ENCODE results near the gene INTU. TPM values are rescaled to one million over a fixed set of nuclear protein-coding genes. Genes with fewer than 3 reads are reported as not detected.

INTU gene
- total RNA-seq, 1 experiment from 2014 or later: 1.1 TPM

- CTCF ChIA-PET: no interaction called here
- TF ChIP-seq EZH2 (IDR thresholded peaks at IDR 0.05; ENCODE audit: low read length, unreplicated experiment): no peak
- no peak for TF ChIP-seq EZH2phosphoT487 (IDR thresholded peaks at IDR 0.05; ENCODE audit: borderline replicate concordance, low read length)
- no peak for TF ChIP-seq CTCF (conservative IDR thresholded peaks at IDR 0.05; ENCODE audit: low read depth, low read length)
- intact Hi-C loops (cut with micrococcal nuclease): no loop called here
- Histone ChIP-seq H3K27me3 (ENCODE audit: low read length) (no peaks in the 10 kb centered on the region), H3F3A (ENCODE audit: low read length, unreplicated experiment) (no peaks in the 10 kb centered on the region), H3K9me2 (replicated peaks; ENCODE audit: low read length) (no peaks in the 10 kb centered on the region), H3K27ac (ENCODE audit: low read length) (no peak overlapping the region), H3K4me1 (ENCODE audit: insufficient read depth, low read length) (no peaks in the 10 kb centered on the region), H3K4me2 (ENCODE audit: low read length) (no peak overlapping the region), H3K79me2 (ENCODE audit: low read length) (no peaks in the 10 kb centered on the region), H3K9ac (ENCODE audit: low read length) (no peak overlapping the region), H4K20me1 (ENCODE audit: low read length) (no peaks in the 10 kb centered on the region), H3K4me3 (ENCODE audit: low read length) (no peak overlapping the region), H3K36me3 (ENCODE audit: low read depth, low read length) (no peaks in the 10 kb centered on the region), H2AFZ (ENCODE audit: low read length) (no peak overlapping the region), H3K9me3 (ENCODE audit: low read length) (no peaks in the 10 kb centered on the region)
- POLR2A ChIA-PET (ENCODE audit: unreplicated experiment): no interaction called here
- no TSS peak for BruUV-seq (replicated peaks)
- ATAC-seq (no peak), DNase-seq (no peak)
Observed at GRCh38 chr4:127618427-127618826, 14.3 kb upstream of the INTU start.

GRCh38 chr4:127622621-127622920 lies 10.2 kb upstream of the INTU start:
- ATAC-seq (no peak), DNase-seq (no peak)
- Histone ChIP-seq H3K4me1 (ENCODE audit: insufficient read depth, low read length) (no peaks in the 10 kb centered on the region), H3K4me3 (ENCODE audit: low read length) (no peak overlapping the region), H3K36me3 (ENCODE audit: low read depth, low read length) (no peaks in the 10 kb centered on the region), H3K9me3 (ENCODE audit: low read length) (no peaks in the 10 kb centered on the region), H3K9me2 (replicated peaks; ENCODE audit: low read length) (no peaks in the 10 kb centered on the region), H3K27ac (ENCODE audit: low read length) (no peak overlapping the region), H3K4me2 (ENCODE audit: low read length) (no peak overlapping the region), H3K27me3 (ENCODE audit: low read length) (no peaks in the 10 kb centered on the region), H3K79me2 (ENCODE audit: low read length) (no peaks in the 10 kb centered on the region), H4K20me1 (ENCODE audit: low read length) (no peaks in the 10 kb centered on the region), H2AFZ (ENCODE audit: low read length) (no peak overlapping the region), H3F3A (ENCODE audit: low read length, unreplicated experiment) (no peaks in the 10 kb centered on the region), H3K9ac (ENCODE audit: low read length) (no peak overlapping the region)
- intact Hi-C loops (cut with micrococcal nuclease): no loop called here
- ChIA-PET POLR2A (ENCODE audit: unreplicated experiment) (no interaction called here), CTCF (no interaction called here)
- no TSS peak for BruUV-seq (replicated peaks)
- TF ChIP-seq EZH2 (IDR thresholded peaks at IDR 0.05; ENCODE audit: low read length, unreplicated experiment) (no peak), CTCF (conservative IDR thresholded peaks at IDR 0.05; ENCODE audit: low read depth, low read length) (no peak), EZH2phosphoT487 (IDR thresholded peaks at IDR 0.05; ENCODE audit: borderline replicate concordance, low read length) (no peak)

GRCh38 chr4:127622921-127623796 lies 9.6 kb upstream of the INTU start:
- no peaks in the 10 kb centered on the region for H4K20me1 ChIP-seq (ENCODE audit: low read length)
- no peak for DNase-seq
- no peaks in the 10 kb centered on the region for H3F3A ChIP-seq (ENCODE audit: low read length, unreplicated experiment)
- BruUV-seq (replicated peaks): no TSS peak
- H3K9me2 ChIP-seq (replicated peaks; ENCODE audit: low read length): no peaks in the 10 kb centered on the region
- H3K9ac ChIP-seq (ENCODE audit: low read length): no peak overlapping the region
- no peaks in the 10 kb centered on the region for H3K9me3 ChIP-seq (ENCODE audit: low read length)
- H2AFZ ChIP-seq (ENCODE audit: low read length): no peak overlapping the region
- TF ChIP-seq CTCF (conservative IDR thresholded peaks at IDR 0.05; ENCODE audit: low read depth, low read length) (no peak), EZH2phosphoT487 (IDR thresholded peaks at IDR 0.05; ENCODE audit: borderline replicate concordance, low read length) (no peak)
- ATAC-seq: no peak
- no peak overlapping the region for H3K4me2 ChIP-seq (ENCODE audit: low read length)
- intact Hi-C loops (cut with micrococcal nuclease): no loop called here
- H3K4me3 ChIP-seq (ENCODE audit: low read length): no peak overlapping the region
- ChIA-PET CTCF (no interaction called here), POLR2A (ENCODE audit: unreplicated experiment) (no interaction called here)
- no peaks in the 10 kb centered on the region for H3K36me3 ChIP-seq (ENCODE audit: low read depth, low read length)
- no peaks in the 10 kb centered on the region for H3K4me1 ChIP-seq (ENCODE audit: insufficient read depth, low read length)
- H3K79me2 ChIP-seq (ENCODE audit: low read length): no peaks in the 10 kb centered on the region
- no peak overlapping the region for H3K27ac ChIP-seq (ENCODE audit: low read length)
- no peaks in the 10 kb centered on the region for H3K27me3 ChIP-seq (ENCODE audit: low read length)

Data from PC-3 (cell line).